Stimulated activated CD4-positive, alpha-beta T cell treated with anti-CD3 and anti-CD28 coated beads, Interleukin-15, amount 100 ng/mL, for 1 hour (primary cell): Measurements from ENCODE around the gene ING3.

Source experiments
- DNase-seq, 2 donors: peaks; one replicate each; pipeline ENCODE4 v3.0.0-alpha.2; 2020; ENCODE audit warnings: low read depth in 1 of 2, low spot score in 1 of 2

ING3 gene

GRCh38 chr7:120950539-120951308, at the start of gene ING3:
Gene ING3 (plus strand): TSS chr7:120950777. CDS start chr7:120950897, 120 bp downstream.
- peak; percentile 96 to 98 for DNase-seq

- DNase-seq = no peak
Measured at GRCh38 chr7:120915314-120916105, 35.1 kb upstream of the ING3 start.

GRCh38 chr7:120916121-120916520, 34.5 kb upstream of the ING3 start:
- DNase-seq = no peak

GRCh38 chr7:120916538-120916937, 34.0 kb upstream of the ING3 start:
- no peak for DNase-seq

- no peak for DNase-seq
Measured at GRCh38 chr7:120919466-120919865, 31.1 kb upstream of the ING3 start.

GRCh38 chr7:120920034-120920433, 30.5 kb upstream of the ING3 start:
- no peak for DNase-seq

- no peak for DNase-seq
Measured at GRCh38 chr7:120920591-120921274, 29.8 kb upstream of the ING3 start.

- no peak for DNase-seq
Measured at GRCh38 chr7:120924837-120925236, 25.7 kb upstream of the ING3 start.

- DNase-seq = no peak
Measured at GRCh38 chr7:120925392-120925791, 25.2 kb upstream of the ING3 start.

- no peak for DNase-seq
Measured at GRCh38 chr7:120926943-120927346, 23.6 kb upstream of the ING3 start.

- DNase-seq = no peak
Measured at GRCh38 chr7:120927454-120928103, 23.0 kb upstream of the ING3 start.

GRCh38 chr7:120931243-120931642, 19.3 kb upstream of the ING3 start:
- DNase-seq = no peak

- DNase-seq = no peak
Measured at GRCh38 chr7:120933475-120933874, 17.1 kb upstream of the ING3 start.

GRCh38 chr7:120939345-120939744, 11.2 kb upstream of the ING3 start:
- DNase-seq = no peak

- no peak for DNase-seq
Measured at GRCh38 chr7:120941064-120941463, 9.5 kb upstream of the ING3 start.

GRCh38 chr7:120941856-120942255, 8.7 kb upstream of the ING3 start:
- no peak for DNase-seq

GRCh38 chr7:120942861-120943260, 7.7 kb upstream of the ING3 start:
- no peak for DNase-seq

- no peak for DNase-seq
Measured at GRCh38 chr7:120944826-120945562, 5.6 kb upstream of the ING3 start.

GRCh38 chr7:120947980-120948379, 2.6 kb upstream of the ING3 start:
- no peak for DNase-seq

- DNase-seq = no peak
Measured at GRCh38 chr7:120949393-120949911, 1.1 kb upstream of the ING3 start.
